GM21619 (cell line): ENCODE results near the gene EFHD2.
"Not testable (repeated sequence)": the region's sequence is repeated elsewhere in the genome, so short reads cannot be mapped to it uniquely, and the experiment has no call there.

Experiments used
- ATAC-seq: cut with Tn5 transposase; IDR thresholded peaks from one replicate; pipeline ENCODE4 v1.9.1; 2021; ENCODE audit not compliant: unreplicated experiment

EFHD2 gene

GRCh38 chr1:15410884-15411245 is 1.2 kb downstream of the EFHD2 start:
- no peak for ATAC-seq

GRCh38 chr1:15411593-15412137 is 2.0 kb downstream of the EFHD2 start:
- peak; percentile 45 for ATAC-seq

- ATAC-seq = no peak
Observed at GRCh38 chr1:15412175-15412800, 2.6 kb downstream of the EFHD2 start.

DNA sequence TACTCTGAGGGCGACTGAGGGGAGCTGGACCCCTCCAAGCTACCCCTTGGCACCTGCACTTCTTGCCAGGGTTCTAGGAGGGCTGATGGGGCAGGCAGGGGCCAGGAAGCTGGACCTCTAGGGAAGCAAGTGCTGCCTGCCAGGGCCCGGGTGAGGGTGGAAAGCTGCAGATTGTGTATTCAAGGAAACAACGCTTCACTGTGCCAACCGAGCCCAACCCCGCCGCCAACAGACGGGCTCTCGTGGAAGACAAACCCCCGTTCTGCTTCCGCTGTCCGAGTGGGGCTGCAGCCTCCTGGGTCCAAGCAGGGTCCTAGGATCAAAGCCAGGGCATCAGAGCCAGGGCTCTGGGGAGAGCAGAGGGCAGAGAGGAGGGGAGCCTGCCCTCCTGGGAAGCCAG is 3.2 kb downstream of the EFHD2 start:
- no peak for ATAC-seq

DNA sequence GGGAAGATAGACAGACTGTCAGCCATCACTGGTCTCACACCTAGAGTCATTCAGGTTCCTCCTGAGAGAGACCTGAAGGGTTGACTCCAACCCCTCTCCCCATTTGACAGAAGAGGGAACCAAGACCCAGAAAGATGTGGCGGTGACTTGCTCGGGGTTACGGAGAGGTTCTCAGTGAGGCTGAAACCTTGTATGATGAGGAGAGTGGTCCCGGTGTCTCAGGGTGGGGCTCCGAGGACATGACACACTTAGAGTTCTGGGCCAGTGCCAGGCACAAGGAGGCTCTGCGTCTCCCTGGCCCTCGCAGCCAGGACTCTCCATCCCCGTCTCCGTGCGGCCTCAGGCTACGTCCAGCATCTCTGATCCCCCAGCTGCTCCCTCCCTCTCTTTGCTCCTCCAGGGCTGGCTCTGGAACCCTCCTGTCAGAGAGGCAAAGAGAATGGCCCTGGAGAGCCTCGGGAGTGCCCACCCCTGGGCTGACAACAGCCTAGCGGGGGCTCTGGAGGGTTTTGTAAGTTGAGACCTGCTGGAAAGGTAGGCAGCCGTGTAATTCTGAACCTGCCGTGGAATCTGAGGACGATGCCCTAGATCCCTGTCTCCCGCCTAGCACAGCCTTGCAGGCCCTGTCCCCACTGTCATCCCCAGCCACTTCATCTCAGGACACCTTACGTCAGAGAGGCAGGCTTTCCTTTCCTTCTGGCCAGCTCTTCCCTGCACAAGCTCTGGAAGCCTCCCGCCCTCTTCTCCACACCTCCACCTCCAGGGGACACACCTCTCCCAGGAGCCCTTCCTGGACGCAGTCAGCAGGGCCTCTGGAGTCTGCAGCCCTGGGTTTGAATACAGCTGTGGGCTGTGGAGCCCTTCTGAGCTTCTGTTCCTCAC is 4.1 kb downstream of the EFHD2 start:
- no peak for ATAC-seq

DNA sequence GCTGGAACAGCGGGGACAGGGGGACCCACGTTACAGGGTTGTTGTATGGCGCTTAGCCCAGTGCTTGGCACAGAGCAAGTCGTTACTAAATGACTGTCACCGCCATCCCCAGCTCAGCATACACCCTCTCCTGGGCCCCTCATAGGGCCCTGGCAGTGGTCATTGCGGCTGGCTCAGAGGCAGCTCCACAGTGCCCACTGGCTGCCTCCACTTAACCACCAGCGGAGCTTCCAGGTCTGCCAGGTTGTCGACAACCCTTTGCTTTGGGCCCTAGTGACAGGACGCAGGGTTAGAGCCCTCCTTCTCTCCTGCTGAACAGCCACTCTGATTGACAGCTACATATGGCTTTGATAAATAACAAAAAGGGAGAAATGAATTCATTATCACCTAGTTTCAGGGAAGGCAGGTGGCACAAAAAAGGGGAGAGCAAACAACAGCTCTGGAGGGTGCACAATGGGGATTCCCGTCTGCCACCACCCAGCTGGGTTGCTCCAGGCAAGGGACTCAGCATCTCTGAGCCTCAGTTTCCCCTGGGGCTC is 4.8 kb downstream of the EFHD2 start:
- ATAC-seq = no peak

DNA sequence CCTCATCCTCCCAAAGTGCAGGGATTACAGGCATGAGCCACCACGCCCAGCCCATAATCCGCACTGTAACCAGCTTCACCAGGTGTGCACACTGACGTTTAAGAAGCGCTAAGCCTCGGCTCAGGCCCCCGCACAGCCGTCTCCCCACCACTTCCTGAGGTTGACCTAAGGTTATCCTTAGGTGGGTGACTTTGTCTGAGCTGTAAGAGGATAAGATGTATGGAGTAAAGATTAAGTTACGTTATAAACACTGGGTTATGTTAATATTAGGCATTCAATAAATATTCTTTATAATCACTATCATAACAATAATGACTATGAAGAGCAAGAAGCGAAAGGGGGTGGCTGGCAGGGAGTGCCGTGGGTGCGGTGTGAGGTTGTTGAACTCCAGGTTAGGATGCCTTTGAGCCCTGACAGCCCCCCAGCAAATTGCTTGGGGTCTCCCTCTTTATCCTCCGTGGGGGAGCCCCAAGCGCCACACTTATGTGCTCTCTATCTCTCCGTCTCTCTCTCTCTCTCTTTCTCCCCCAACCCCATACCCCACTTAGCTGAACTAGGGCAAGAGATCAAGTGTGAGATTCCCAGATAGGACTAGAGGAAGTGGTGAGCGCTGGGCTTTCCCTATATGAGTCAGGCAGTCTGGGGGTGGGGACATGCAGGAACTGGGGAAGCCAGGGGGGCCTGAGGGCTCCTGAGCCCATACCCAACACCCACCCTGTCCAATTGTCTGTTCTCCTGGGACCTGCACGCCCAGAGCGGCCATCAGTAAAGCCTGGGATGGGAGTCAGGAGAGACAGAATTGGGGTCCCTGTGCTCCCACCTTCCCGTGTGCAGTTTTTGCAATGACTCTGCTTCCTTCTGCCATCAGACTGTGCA is 7.6 kb downstream of the EFHD2 start:
- ATAC-seq = peak; percentile 42

DNA sequence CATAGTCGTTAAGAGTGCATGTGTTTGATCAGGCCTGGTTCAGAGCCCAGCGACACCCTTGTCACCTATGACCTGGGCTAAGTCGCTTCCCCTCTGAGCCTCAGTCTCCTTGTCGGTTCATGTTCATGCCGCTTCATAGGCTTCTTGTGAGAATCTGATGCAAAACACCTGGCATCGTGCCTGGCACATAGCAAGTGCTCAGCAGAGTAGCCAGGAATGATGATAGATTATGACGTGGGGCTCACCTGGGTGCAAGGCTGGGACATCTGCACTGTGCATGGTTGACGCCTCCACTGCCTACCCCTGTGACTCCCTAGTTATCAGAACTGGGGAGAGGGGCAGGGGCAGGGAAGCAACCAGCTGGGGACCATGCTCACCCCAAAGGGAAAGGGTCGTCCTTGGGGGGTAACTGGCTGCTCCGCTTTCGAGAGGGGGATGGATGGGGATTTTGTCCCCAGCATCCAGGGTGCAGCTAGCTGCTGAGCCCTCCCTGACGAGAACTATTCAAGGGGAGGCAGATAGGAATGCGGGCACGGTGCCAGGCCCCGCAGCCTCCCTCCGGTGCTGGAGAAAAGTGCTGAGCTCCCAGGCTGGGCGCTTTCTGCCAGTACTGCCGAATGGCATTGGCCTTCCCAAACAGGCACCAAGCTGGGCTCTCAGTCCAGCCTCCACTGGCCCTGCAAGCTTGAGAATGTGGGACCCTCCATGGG is 9.3 kb downstream of the EFHD2 start:
- ATAC-seq = no peak

GRCh38 chr1:15420853-15421465 is 11.3 kb downstream of the EFHD2 start:
- no peak for ATAC-seq

DNA sequence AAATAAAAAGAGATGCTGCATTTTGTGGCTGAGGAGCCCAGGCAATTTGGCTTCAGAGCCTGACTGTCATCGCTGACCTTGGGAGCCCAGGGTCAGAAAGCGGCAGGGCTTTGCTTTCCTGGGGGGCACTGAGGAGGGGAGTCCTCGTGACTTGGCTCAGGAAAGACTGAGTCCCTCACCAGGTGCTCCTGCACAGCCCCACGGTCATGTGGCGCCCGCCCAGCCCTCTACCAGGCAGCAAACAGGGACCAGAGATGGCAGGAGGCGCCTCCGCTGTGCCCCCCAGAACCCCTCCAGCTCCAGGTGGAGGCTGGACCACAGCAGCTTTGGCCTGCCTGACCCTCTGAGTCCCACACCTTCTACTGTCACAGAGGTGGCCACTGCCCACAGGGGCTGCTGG is 13.2 kb downstream of the EFHD2 start:
- no peak for ATAC-seq

DNA sequence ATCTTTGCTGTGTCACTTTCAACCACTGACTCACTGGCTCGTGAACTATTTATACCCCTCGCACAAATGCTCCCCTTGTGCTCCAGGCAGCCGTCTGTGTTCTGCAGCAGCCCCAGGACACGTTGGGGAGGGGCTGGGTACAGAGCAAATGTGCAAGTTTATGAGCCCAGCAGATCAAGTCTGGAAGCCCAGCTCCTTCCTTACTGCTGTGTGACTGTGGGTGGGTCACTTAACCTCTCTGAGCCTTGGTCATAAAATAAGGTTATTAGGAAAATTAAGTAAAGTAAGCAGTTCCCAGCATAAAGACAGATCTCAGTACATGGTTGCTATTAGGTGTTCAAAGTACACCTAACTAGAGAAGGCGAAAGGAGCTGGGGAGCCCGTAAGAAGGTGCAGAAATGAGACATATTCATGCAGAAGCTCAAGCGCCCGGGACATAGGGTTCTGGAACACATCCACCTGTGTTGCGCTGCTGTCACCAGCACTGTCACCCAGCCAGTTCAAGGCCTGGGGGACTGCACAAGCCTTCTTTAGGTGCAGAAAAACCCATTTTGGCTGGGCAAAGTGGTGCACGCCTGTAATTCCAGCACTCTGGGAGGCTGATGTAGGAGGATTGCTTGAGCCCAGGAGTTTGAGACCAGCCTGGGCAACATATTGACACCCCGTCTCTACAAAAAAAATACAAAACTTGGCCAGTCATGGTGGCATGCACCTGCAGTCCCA is 13.8 kb downstream of the EFHD2 start:
- ATAC-seq = no peak

DNA sequence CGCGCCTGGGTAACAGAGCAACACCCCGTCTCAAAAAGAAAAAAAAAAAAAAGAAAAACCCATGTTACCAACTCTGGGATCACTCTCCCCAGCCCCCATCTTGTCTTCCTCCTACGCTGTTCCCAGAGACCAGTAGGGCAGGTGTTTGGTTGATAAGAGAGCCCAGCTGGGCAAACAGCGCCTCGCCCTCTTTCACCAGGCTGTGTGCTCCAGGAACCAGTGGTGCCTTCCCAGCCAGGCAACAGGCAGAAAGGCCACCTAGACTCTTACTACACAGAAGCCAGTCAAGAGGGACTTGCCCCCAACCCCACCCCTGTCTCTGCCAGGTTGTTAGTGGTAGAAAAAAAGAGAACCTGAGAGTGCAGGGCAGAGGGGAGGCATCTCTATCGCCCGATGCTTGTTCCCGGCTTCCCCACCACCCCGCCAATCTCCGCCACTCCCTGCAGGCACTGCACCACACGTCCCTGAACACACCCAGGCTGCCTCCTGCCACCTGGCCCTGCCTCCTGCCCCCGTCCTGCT is 14.5 kb downstream of the EFHD2 start:
- no peak for ATAC-seq

GRCh38 chr1:15424981-15425380 is 15.3 kb downstream of the EFHD2 start:
- ATAC-seq = no peak

DNA sequence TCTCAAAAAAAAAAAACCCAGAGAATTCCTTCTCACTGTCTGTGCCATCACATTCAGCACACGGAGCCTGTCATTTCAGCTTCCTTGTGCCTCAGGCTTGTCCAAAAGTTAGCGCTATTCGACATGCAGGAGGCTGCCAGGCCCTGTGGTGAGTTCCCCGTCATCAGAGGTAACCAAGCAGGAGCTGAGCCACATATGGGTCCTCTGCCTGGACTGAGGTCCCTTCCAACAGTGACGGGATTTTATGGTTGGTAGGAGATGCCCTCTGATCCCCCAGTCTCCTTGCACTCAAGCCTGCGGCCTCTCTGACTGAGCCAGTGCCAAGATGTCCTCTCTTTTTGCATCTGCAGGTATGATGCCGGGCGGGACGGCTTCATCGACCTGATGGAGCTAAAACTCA is 15.8 kb downstream of the EFHD2 start:
- ATAC-seq = no peak

- no peak for ATAC-seq
Observed at GRCh38 chr1:15425958-15426357, 16.3 kb downstream of the EFHD2 start.

GRCh38 chr1:15426492-15427279 is 17.0 kb downstream of the EFHD2 start:
- no peak for ATAC-seq

DNA sequence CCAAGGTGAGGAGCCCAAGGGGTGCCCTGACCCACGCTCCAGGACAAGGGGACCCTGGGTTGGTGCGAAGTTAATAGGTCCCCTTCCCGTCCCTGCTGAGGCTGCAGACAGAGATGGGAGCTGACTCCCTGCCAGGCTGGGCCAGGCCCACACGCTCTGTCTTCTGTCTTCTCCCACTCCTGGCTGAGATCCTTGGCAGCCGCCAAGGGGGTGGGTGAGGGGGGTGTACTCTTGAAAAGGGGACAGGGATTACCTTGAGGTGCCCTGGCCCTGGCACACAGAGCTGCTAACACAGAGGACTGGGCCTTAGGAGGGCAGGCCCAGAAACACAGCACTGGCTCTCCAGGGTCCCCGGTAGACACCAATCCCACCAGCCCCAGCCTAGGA is 17.6 kb downstream of the EFHD2 start:
- no peak for ATAC-seq

GRCh38 chr1:15428252-15428651 is 18.6 kb downstream of the EFHD2 start:
- ATAC-seq = not testable (repeated sequence)
